Activated CD8-positive, alpha-beta memory T cell treated with anti-CD3 and anti-CD28 coated beads, Interleukin-2, amount 50 U/mL, for 4 hours (primary cell): Measurements from ENCODE around the gene GBA2.

Source experiments
- DNase-seq: peaks from one replicate; pipeline ENCODE4 v3.0.0-alpha.2; 2020

GBA2 gene

GRCh38 chr9:35713578-35713977 is 35.5 kb downstream of the GBA2 start:
- DNase-seq, result no peak

DNA sequence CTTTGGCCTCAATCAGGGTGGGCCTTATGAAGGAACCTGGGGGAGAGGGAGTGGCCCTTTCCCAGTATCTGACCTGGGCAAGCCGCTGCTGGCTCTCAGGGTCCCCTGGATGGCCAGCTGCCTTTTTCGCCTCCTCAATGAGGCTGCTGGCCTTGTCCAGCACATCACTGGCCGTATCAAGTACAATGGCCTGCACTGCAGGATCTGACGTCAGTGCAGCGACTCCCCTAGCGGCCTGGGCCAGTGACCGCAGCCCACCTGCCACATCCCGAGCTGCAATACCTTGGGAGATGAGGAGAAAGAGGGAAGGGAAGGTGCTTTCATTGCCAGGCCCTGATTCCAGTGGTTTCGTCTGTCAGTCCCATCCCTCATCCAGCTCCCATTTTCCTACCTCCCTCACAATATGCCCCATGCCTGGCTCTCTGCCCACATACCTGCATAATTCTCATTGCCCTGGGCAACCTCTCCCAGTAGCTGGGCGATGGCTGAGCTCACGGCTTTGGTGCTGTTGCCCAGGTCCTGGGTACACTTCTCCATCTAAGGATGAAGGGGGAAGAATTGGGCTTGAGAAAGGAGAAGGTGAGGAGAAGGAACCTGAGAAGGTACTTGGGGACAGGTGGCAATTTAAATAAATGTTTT is 36.1 kb downstream of the GBA2 start:
- DNase-seq, result no peak

GRCh38 chr9:35711501-35712428 is 37.3 kb downstream of the GBA2 start:
- no peak for DNase-seq

- DNase-seq, result no peak
These were observed 38.1 kb downstream of the GBA2 start for GRCh38 chr9:35710818-35711500.

DNA sequence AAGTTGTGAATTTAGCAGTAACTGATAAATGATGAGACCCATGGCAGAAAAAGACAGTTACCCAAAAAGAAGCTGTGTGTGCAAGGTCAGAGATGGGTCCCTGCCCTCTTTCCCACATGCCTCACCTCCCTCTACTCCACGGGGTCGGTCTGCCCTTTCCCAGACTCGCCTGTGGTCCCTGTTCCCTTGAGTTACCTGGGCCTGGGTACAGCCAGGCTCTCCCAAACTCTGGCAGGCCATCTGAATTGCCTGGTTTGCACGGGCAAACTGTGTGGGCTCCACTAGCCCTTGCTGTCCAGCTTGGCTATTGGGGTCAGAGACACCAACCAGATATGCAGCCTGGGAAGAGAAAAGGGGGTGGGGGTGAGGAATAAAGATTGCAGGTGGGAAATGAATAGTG is 40.9 kb downstream of the GBA2 start:
- DNase-seq, result no peak

GRCh38 chr9:35706951-35707350 is 42.1 kb downstream of the GBA2 start:
- no peak for DNase-seq

DNA sequence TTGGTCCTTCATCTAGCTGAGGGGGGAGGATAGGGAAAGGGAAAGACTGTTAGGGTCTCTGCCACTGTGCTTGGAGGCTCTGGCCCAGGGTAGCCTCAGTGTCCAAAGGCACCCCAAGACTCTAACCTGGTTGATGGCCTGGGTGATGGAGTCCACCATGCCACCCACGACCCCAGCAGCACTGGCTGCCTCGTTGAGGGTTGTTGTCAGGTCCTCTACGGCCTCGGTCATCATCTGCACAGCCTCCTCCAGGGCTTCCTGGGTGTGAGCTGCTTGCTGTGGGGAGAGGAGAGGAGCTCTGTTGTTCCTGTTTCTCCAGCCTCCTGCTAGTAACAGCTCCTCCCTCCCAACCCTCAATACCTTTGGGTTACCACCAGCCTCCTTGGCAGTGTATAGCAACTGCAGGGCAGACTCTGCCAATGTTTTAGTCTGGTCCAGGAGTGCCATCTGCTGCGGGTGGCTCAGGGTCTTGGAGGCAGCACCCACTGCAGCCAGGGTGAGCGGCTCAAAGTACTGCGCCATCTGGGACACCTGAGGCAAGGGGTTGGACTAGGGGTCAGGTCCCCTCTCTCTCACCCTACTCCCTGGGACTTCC is 43.1 kb downstream of the GBA2 start:
- DNase-seq, result no peak

GRCh38 chr9:35705372-35705771 is 43.7 kb downstream of the GBA2 start:
- no peak for DNase-seq

GRCh38 chr9:35703906-35704672 is 44.9 kb downstream of the GBA2 start:
- no peak for DNase-seq

DNA sequence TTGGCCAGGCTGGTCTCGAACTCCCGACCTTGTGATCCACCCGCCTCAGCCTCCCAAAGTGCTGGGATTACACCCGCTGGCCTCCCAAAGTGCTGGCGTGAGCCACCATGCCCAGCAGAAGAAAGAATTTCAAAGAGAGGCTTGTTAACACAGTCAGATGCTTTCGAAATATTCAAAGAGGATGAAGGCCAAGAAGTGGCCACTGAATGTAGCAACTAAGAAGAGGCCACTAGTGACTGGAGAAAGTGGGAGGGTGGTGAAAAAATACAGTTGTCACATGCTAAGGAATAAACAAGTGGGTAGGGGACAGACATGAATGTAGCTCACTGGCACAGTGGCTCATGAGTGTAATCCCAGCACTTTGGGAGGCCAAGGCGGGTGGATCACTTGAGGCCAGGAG is 46.3 kb downstream of the GBA2 start:
- no peak for DNase-seq

- DNase-seq, result no peak
These were observed 48.1 kb downstream of the GBA2 start for GRCh38 chr9:35700942-35701341.

- no peak for DNase-seq
These were observed 49.0 kb downstream of the GBA2 start for GRCh38 chr9:35700031-35700430.

- no peak for DNase-seq
These were observed 50.8 kb downstream of the GBA2 start for GRCh38 chr9:35698231-35698630.

- no peak for DNase-seq
These were observed 51.5 kb downstream of the GBA2 start for GRCh38 chr9:35697486-35697885.

DNA sequence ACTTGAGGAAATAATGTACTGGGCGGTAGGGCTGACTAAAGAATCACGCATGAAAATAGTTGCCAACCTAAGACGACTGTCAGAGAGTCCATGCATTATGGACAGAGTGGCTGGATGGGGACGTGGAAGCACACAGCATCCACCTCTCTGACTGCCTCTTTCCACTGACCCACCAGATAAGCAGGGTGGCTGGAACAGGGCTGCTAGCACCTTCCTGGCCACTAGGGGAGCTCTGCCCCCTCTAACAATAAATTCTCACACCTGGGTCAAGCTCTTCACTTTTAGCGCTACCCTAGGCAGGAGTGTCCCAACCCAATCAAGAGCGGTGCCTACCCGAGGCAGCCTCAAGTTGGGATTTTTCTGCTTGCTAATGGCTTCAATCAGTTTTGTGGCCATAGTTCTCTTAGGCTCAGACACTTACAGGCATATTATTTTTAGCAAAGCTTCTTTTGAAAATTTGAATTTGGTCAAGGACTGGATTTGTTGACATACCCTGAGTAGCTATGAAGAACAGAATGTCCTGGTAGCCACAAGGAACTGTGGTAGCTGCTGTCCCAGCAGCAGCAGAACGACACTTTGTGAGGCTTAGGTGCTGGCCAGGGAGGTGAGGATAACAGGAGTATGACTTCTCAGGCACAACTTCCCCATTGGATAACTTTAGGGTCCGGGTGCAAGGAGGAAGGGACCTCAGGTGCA is 52.4 kb downstream of the GBA2 start:
- peak; percentile 60 for DNase-seq

DNA sequence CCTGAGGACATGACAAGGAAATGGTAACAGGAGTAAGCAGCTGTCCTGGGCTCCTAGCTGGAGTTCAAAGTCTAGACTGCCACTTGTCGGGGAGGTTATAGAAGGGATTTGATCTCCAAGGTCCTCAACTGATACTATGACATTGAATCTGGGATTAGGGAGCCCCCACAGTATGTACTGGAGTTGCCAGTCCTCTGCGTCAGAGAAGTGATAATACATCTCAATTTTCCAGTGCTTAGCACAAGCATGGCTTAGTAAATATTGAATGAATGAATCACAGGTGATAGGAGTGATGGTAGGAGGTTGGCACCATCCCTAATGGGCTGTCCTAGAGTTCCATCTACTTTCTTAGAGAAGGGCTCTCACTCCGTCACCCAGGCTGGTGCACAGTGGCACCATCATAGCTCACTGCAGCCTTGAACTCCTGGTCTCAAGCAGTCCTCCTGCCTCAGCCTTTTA is 53.1 kb downstream of the GBA2 start:
- DNase-seq, result no peak

GRCh38 chr9:35691757-35692301 is 57.2 kb downstream of the GBA2 start:
- no peak for DNase-seq

DNA sequence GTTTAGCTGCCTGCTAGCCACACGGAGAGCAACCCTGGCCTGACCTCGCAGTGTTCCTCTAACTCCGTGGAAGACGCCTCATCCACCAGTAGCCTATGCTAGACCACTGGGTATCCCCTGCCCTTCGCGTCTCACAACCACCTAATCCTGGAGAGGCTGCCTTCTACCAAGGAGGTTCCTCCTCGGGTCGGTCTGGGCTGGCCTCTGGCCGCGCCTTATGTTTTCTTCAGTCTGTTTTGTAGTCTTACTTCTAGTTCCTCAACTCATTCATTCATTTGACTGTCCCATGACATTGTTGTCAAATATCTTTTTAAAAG is 57.7 kb downstream of the GBA2 start:
- no peak for DNase-seq

GRCh38 chr9:35690614-35691333 is 58.3 kb downstream of the GBA2 start:
- DNase-seq, result peak; percentile 35

GRCh38 chr9:35690294-35690613 is 58.8 kb downstream of the GBA2 start:
- DNase-seq, result no peak
